ENCODE results near the gene IGSF6.

IGSF6 gene

GRCh38 chr16:21673469-21673868 is 21.1 kb upstream of the IGSF6 start:
- no peaks in the 10 kb centered on the region for H3K36me3 ChIP-seq (ENCODE audit: control insufficient read depth, insufficient read depth, low read length)
- H3K4me3 ChIP-seq (ENCODE audit: low read depth, low read length): no peak overlapping the region
- no peaks in the 10 kb centered on the region for H3K4me1 ChIP-seq (ENCODE audit: control insufficient read depth, insufficient read depth, low read length)
- H3K9ac ChIP-seq (ENCODE audit: low read depth, low read length): no peak overlapping the region
- no peaks in the 10 kb centered on the region for H3K27me3 ChIP-seq (ENCODE audit: control insufficient read depth, insufficient read depth, low read length)
- H3K9me3 ChIP-seq (ENCODE audit: control insufficient read depth, insufficient read depth, low read length): no peaks in the 10 kb centered on the region

DNA sequence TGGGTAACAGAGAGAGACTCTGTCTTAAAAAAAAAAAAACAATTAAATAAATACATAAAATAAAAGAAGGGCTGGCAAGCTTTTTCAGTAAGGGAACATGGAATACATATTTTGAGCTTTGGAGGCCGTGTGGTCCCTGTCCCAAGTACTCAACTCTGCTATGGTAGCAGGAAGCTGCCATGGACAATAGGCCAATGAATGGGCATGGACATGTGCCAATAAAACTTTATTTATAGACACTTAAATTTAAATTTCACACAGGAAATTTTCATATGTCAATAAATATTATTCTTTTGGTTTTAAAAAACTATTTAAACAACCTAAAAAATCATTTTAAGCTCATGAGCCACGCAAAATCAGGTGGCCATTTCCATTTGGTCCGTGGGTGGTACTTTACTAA is 15.2 kb upstream of the IGSF6 start:
- H3K9me3 ChIP-seq (ENCODE audit: control insufficient read depth, insufficient read depth, low read length): no peaks in the 10 kb centered on the region
- peaks cover 10% of the 10 kb centered on the region for H3K4me1 ChIP-seq (ENCODE audit: control insufficient read depth, insufficient read depth, low read length)

GRCh38 chr16:21666772-21667171 is 14.4 kb upstream of the IGSF6 start:
- no peak overlapping the region for H3K4me3 ChIP-seq (ENCODE audit: low read depth, low read length)
- peaks cover 10% of the 10 kb centered on the region for H3K4me1 ChIP-seq (ENCODE audit: control insufficient read depth, insufficient read depth, low read length)
- H3K36me3 ChIP-seq (ENCODE audit: control insufficient read depth, insufficient read depth, low read length): no peaks in the 10 kb centered on the region
- H3K9ac ChIP-seq (ENCODE audit: low read depth, low read length): no peak overlapping the region
- H3K27me3 ChIP-seq (ENCODE audit: control insufficient read depth, insufficient read depth, low read length): no peaks in the 10 kb centered on the region
- H3K9me3 ChIP-seq (ENCODE audit: control insufficient read depth, insufficient read depth, low read length): no peaks in the 10 kb centered on the region

More for the DNA sequence above, 15.2 kb upstream of the IGSF6 start:
- Histone ChIP-seq H3K4me3 (ENCODE audit: low read depth, low read length) (no peak overlapping the region), H3K27me3 (ENCODE audit: control insufficient read depth, insufficient read depth, low read length) (no peaks in the 10 kb centered on the region), H3K36me3 (ENCODE audit: control insufficient read depth, insufficient read depth, low read length) (no peaks in the 10 kb centered on the region), H3K9ac (ENCODE audit: low read depth, low read length) (no peak overlapping the region)

- Histone ChIP-seq H3K9me3 (ENCODE audit: control insufficient read depth, insufficient read depth, low read length) (no peaks in the 10 kb centered on the region), H3K27me3 (ENCODE audit: control insufficient read depth, insufficient read depth, low read length) (no peaks in the 10 kb centered on the region), H3K4me1 (ENCODE audit: control insufficient read depth, insufficient read depth, low read length) (peaks cover 10% of the 10 kb centered on the region)
Measured at GRCh38 chr16:21664801-21665492, 12.5 kb upstream of the IGSF6 start.

DNA sequence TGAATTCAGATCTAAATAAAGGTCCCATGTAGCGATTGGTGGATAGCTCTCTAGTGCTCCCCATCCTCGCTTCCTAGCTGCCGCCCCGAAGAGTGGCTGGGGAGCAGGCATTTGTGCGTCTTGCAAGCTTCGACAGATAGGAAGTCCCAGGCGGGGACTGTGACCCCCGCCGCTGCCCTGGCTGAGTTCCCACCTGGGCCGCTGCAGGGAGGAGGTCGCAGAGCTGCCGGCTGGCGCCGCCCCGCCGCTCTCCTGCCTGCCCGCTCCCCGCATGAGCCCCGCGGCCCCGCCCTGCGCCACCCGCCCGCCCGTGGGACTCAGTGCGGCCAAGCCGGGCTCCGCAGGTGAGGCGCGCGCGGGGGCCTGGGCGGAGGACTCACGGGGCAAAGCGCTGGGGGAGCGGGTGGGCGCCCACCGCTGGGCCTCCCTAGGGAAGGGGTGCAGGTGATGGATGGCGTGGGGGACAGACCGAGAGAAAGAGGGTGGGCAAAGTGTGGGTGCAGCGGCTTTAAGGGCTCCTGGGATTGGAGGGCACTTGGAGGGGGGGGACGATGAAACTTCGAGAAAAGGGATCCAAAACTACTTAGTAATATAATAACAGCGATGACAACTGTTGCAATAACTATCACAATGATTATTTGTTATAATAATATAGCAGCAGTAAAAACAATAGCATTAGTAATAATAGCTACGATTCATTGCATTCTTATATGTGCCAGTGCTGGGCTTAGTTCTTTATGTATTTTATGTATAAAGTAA is 11.7 kb upstream of the IGSF6 start, which contains the start of gene OTOA:
OTOA (plus strand) TSS at position 80 of the 759 bp plus-strand sequence. CDS start 14,547 bp downstream, outside the sequence.
- H3K9me3 ChIP-seq (ENCODE audit: control insufficient read depth, insufficient read depth, low read length): no peaks in the 10 kb centered on the region
- peaks cover 10% of the 10 kb centered on the region for H3K4me1 ChIP-seq (ENCODE audit: control insufficient read depth, insufficient read depth, low read length)
- H3K9ac ChIP-seq (ENCODE audit: low read depth, low read length): no peak within 1 kb of the TSS
- no peaks in the 10 kb centered on the region for H3K36me3 ChIP-seq (ENCODE audit: control insufficient read depth, insufficient read depth, low read length)
- no peaks in the 10 kb centered on the region for H3K27me3 ChIP-seq (ENCODE audit: control insufficient read depth, insufficient read depth, low read length)
- peak within 1 kb of the TSS; percentile 50 for H3K4me3 ChIP-seq (ENCODE audit: low read depth, low read length)

More at GRCh38 chr16:21664801-21665492, 12.5 kb upstream of the IGSF6 start:
- H3K4me3 ChIP-seq (ENCODE audit: low read depth, low read length): no peak overlapping the region
- no peaks in the 10 kb centered on the region for H3K36me3 ChIP-seq (ENCODE audit: control insufficient read depth, insufficient read depth, low read length)
- H3K9ac ChIP-seq (ENCODE audit: low read depth, low read length): no peak overlapping the region

- H3K4me1 ChIP-seq (ENCODE audit: control insufficient read depth, insufficient read depth, low read length): no peaks in the 10 kb centered on the region
- H3K9ac ChIP-seq (ENCODE audit: low read depth, low read length): no peak overlapping the region
- no peaks in the 10 kb centered on the region for H3K36me3 ChIP-seq (ENCODE audit: control insufficient read depth, insufficient read depth, low read length)
Measured at GRCh38 chr16:21659124-21659523, 6.7 kb upstream of the IGSF6 start.

GRCh38 chr16:21656795-21657768 is 4.7 kb upstream of the IGSF6 start:
- no peaks in the 10 kb centered on the region for H3K27me3 ChIP-seq (ENCODE audit: control insufficient read depth, insufficient read depth, low read length)
- no peaks in the 10 kb centered on the region for H3K36me3 ChIP-seq (ENCODE audit: control insufficient read depth, insufficient read depth, low read length)
- no peaks in the 10 kb centered on the region for H3K9me3 ChIP-seq (ENCODE audit: control insufficient read depth, insufficient read depth, low read length)
- no peak overlapping the region for H3K4me3 ChIP-seq (ENCODE audit: low read depth, low read length)
- H3K4me1 ChIP-seq (ENCODE audit: control insufficient read depth, insufficient read depth, low read length): no peaks in the 10 kb centered on the region
- no peak overlapping the region for H3K9ac ChIP-seq (ENCODE audit: low read depth, low read length)

More at GRCh38 chr16:21659124-21659523, 6.7 kb upstream of the IGSF6 start:
- Histone ChIP-seq H3K27me3 (ENCODE audit: control insufficient read depth, insufficient read depth, low read length) (no peaks in the 10 kb centered on the region), H3K9me3 (ENCODE audit: control insufficient read depth, insufficient read depth, low read length) (no peaks in the 10 kb centered on the region), H3K4me3 (ENCODE audit: low read depth, low read length) (no peak overlapping the region)

DNA sequence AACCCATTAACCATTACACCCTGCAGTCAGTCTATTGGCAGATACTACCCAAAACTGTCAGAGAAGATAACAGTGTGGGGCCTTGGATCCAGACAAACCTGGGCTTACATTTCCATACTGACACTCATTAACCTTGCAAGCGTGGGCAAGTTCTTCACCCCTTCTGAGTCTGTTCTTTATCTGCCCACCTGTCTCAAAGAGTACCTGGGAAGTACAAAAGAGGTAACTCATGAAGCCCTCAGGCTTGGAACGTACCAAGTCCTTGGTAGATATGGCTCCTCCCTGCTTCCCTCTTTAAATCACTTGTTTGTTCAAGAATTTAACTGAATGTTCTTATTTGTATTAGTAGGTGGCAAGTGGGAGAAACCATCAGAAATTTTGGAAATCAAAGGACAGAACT is 2.5 kb upstream of the IGSF6 start:
- H3K36me3 ChIP-seq (ENCODE audit: control insufficient read depth, insufficient read depth, low read length): no peaks in the 10 kb centered on the region
- no peak overlapping the region for H3K4me3 ChIP-seq (ENCODE audit: low read depth, low read length)
- H3K27me3 ChIP-seq (ENCODE audit: control insufficient read depth, insufficient read depth, low read length): no peaks in the 10 kb centered on the region
- no peaks in the 10 kb centered on the region for H3K4me1 ChIP-seq (ENCODE audit: control insufficient read depth, insufficient read depth, low read length)
- no peaks in the 10 kb centered on the region for H3K9me3 ChIP-seq (ENCODE audit: control insufficient read depth, insufficient read depth, low read length)
- no peak overlapping the region for H3K9ac ChIP-seq (ENCODE audit: low read depth, low read length)

- Histone ChIP-seq H3K4me3 (ENCODE audit: low read depth, low read length) (no peak overlapping the region), H3K4me1 (ENCODE audit: control insufficient read depth, insufficient read depth, low read length) (no peaks in the 10 kb centered on the region), H3K9me3 (ENCODE audit: control insufficient read depth, insufficient read depth, low read length) (no peaks in the 10 kb centered on the region)
Measured at GRCh38 chr16:21654466-21654865, 2.1 kb upstream of the IGSF6 start.

GRCh38 chr16:21653571-21653970 is 1.2 kb upstream of the IGSF6 start:
- no peak overlapping the region for H3K4me3 ChIP-seq (ENCODE audit: low read depth, low read length)
- H3K9ac ChIP-seq (ENCODE audit: low read depth, low read length): no peak overlapping the region
- H3K27me3 ChIP-seq (ENCODE audit: control insufficient read depth, insufficient read depth, low read length): no peaks in the 10 kb centered on the region
- H3K36me3 ChIP-seq (ENCODE audit: control insufficient read depth, insufficient read depth, low read length): no peaks in the 10 kb centered on the region
- no peaks in the 10 kb centered on the region for H3K9me3 ChIP-seq (ENCODE audit: control insufficient read depth, insufficient read depth, low read length)
- H3K4me1 ChIP-seq (ENCODE audit: control insufficient read depth, insufficient read depth, low read length): no peaks in the 10 kb centered on the region

More at GRCh38 chr16:21654466-21654865, 2.1 kb upstream of the IGSF6 start:
- no peaks in the 10 kb centered on the region for H3K36me3 ChIP-seq (ENCODE audit: control insufficient read depth, insufficient read depth, low read length)
- no peaks in the 10 kb centered on the region for H3K27me3 ChIP-seq (ENCODE audit: control insufficient read depth, insufficient read depth, low read length)
- no peak overlapping the region for H3K9ac ChIP-seq (ENCODE audit: low read depth, low read length)

- Histone ChIP-seq H3K9me3 (ENCODE audit: control insufficient read depth, insufficient read depth, low read length) (no peaks in the 10 kb centered on the region), H3K4me1 (ENCODE audit: control insufficient read depth, insufficient read depth, low read length) (no peaks in the 10 kb centered on the region), H3K36me3 (ENCODE audit: control insufficient read depth, insufficient read depth, low read length) (no peaks in the 10 kb centered on the region), H3K27me3 (ENCODE audit: control insufficient read depth, insufficient read depth, low read length) (no peaks in the 10 kb centered on the region), H3K4me3 (ENCODE audit: low read depth, low read length) (no peak overlapping the region), H3K9ac (ENCODE audit: low read depth, low read length) (no peak overlapping the region)
Measured at GRCh38 chr16:21651515-21651914, 893 bp downstream of the IGSF6 start.

Measured in iPS-15b (cell line).